HG03439 (cell line): ENCODE data around the gene ICE1.
"Not testable (repeated sequence)": the region's sequence is repeated elsewhere in the genome, so short reads cannot be mapped to it uniquely, and the experiment has no call there.

Experiments
- ATAC-seq: cut with Tn5 transposase; IDR thresholded peaks from one replicate; pipeline ENCODE4 v1.9.1; 2021; ENCODE audit warnings: mild to moderate bottlenecking, moderate library complexity; ENCODE audit not compliant: unreplicated experiment

ICE1 gene

DNA sequence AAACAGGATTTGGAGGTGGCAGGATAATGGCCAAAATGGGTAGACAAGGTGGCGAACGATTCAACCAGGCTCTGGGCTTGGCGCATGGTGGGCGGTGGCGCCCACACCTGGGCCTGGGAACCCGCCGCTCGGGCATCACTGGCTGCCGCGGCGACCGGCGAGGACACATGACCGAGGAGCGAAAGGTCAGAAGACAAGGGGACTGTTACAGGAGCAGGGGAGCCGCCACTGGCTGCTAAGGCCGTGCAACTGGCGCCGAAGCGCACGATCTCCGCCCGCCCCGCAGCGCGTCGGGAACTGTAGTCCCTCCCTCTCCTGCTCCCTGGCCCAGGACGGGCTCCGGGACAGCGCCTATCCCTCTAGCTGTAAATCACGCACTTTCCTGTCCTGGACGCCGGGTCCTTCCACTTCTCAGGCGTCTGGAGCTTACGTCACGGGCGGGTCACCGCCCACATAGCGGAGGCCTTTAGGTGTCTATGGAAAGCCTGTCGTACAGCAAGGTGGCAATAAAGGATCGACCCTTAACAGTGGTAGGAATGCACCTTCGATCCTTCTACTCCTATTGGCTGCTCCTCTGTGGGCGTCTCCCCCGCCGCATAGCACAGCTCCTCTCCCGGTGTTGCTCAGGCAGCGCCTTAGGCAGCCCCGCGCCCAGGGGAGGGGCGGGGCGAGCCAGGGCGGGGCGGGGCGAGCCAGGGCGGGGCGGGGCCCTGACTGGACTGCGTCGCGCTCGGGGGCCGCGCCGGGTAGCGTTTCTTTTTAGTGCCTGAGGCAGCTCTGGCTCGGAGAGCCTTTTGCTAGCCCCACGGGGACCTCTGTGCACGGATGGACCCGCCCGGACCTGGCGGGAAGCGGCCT, at the start of gene ICE1:
ICE1 (plus strand) TSS at position 717 of the 858 bp plus-strand sequence. CDS start 239 bp downstream, outside the sequence.
- peak; percentile 82 for ATAC-seq

DNA sequence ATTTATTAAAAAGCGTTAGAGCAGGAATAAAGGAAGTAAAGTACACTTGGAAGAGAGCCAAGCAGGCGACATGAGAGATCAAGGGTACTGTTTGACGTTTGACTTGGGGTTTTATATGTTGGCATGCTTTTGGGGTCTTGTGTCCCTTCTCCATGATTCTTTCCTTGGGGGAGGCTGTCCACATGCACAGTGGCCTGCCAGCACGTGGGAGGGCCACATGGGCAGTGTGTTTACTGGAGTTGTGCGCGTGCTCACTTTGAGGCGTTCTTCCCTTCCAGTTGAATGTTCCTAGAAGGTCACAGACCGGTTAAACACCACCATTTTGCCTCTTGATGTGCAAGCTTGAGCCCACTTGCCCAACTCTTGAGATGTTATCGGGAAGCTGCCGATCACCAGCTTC, 49.5 kb upstream of the ICE1 start:
- no peak for ATAC-seq

GRCh38 chr5:5373351-5373989, 49.0 kb upstream of the ICE1 start:
- no peak for ATAC-seq

DNA sequence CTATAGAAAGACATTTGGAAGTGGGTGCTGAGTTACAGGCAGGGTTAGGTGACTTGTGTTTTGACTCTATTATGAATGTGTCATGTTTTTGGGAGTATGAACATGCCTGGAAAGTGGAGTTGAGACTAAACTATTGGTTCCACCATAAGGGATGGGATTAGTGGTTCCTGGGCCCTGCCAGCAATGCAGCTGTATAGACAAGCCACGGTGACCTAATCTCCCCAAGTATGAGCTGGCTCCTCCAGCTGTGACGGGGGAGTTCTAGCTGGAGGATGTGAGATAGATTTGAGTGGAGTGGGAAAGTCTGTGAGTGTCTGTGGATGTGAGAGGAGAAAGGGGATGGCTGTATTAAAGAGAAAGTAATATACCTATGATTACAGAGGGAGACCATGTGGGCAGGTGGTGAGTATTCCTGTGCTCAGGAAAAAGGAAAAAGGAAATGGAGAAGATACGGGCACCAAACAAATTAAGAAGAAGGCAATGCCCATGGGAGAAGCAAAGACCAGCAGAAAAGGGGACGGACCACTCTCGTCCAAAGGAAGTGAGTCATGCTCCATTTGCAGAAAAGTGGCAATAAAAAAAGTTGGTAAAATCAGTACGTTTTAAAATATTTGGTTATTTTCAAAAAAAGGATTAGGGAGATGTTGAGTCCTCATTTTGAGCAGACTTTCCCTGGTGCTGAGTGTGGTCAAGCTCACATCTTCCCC, 48.3 kb upstream of the ICE1 start:
- no peak for ATAC-seq

DNA sequence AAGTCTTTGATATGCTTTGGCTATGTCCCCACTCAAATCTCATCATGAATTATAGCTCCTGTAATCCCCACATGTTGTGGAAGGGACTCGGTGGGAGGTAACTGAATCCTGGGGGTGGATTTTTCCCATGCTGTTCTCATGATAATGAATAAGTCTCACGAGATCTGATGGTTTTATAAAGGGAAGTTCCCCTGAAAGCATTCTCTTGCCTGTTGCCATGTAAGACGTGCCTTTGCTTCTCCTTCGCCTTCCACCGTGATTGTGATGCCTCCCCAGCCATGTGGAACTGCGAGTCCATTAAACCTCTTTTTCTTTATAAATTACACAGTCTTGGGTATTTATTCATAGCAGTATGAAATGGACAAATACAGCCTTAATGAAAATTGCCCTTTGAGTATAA, 44.7 kb upstream of the ICE1 start:
- no peak for ATAC-seq

DNA sequence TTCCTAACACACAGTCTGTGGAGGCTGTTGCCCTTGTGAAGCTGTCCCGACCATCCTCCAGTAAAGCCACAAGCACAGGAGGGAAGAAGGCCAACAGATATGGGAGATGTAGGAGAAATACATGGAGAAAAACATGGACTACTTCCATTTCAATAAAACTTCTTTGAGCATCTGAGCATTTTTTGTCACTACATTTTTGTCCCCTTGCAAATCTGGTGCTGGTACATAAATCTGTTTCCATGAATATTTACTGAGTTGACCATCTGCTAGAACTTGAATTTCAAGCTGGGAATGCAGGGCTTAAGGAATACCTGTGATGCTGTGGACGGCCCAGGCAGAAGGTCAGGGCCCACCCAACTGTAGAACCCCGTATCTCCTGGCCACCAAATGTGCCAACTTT, 43.9 kb upstream of the ICE1 start:
- ATAC-seq: no peak

DNA sequence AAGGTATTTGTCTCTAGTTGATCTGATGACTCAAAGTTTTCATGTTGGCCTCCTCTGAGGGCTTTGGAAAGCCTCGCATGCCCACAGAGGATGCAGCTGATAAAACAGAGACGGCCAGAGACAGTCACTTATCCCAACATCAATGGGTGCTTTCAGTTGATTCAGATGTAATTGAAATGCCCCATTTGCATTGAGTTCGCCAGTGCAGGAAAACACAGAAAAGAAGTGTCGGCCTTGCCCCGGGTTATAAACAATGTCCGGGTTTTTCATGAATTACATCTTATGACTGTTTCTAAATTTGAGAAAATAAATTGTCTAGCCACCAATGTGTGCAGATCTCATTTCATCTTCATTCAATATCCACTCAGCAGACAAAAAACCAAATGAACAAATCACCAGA, 42.2 kb upstream of the ICE1 start:
- ATAC-seq: no peak

GRCh38 chr5:5381310-5381913, 41.1 kb upstream of the ICE1 start:
- ATAC-seq: no peak

DNA sequence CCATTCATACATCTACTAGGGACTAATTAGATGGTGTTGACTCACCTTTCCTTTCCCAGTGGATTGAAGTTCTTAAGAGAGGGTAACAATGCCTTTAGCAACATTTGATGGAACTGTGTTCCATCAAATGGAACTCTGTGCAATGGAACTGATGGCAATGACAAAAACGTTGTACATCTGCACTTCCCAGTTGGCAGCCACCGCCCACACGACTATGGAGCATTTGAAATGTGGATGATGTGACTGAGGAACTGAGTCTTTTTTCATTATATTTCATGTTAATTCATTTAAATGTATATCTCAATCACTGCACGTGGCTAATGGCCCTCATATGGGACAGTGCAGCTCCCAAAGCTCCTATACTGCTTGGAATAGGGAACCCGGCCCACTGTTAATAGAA, 39.0 kb upstream of the ICE1 start:
- ATAC-seq: no peak

GRCh38 chr5:5384660-5385330, 37.7 kb upstream of the ICE1 start:
- no peak for ATAC-seq

DNA sequence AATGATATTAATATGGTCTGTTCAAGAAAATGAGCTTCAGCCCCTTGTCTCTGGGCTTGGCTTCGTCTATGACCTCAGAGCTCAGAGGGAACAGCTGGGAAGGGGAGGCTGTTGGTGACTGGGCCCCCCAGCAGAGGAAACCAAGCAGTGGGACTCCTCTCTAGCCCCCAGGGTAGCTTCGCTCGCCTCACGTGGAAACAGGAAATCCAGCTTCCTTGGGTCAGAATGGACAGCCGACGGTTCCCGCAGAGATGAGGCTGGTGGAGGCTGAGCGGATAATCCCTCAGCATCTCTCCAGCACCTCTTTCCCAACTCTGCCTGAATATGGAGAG, 37.2 kb upstream of the ICE1 start:
- ATAC-seq: no peak

- no peak for ATAC-seq
These were observed 36.1 kb upstream of the ICE1 start for GRCh38 chr5:5386329-5386728.

DNA sequence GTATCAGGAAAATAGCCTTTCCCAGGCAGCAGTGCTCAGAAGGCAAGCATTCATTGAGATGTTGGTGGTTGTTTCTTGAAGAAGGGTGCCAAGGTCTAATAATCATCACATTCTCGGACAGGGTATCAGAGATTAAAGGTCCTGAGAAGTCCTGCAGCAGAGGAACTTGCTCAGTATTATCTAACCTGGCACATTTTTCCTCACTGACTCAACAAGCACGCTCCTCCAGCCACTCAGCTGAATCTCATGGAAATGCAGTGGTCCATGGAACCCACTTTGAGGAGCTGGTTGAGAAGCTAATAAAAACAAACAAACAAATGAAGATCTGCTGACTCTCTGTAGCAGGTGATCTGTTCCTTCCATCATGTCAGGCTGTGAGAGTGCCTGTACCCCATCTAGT, 35.3 kb upstream of the ICE1 start:
- ATAC-seq: no peak

GRCh38 chr5:5387777-5388176, 34.7 kb upstream of the ICE1 start:
- no peak for ATAC-seq

DNA sequence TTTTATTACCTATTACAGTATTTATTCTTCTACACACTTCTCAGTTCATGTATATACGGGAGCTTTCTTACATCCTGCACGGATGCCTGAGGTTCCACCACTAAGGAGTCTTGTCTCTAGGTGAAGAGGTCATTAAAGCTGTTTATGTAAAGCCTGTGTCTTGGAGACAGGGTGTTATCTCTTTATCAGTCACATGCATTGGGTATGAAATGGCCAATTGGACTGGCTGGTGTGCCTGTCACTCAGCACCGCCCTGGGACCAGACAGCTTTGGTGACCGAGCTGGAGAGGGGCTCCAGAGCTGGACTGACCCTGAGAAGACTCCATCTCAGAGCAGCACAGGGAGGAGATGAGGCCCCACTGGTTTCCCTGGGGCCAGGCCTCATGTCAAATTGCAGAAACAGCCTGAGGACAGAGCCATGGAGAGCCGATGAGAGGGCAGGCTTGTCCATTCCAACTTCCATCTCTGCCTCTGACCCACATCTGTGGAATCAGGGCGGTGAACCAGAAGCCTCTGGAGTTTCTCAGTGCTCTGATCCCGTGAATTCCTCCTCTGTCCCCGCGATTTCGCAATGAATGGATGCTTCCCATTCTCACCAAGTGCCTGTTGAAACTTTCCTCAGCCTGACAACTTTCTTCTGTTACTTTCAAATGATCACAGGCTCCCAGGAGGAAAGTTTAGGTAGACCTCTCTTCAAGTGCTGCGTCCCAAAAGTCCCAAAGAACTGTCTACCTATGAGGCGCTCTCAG, 32.2 kb upstream of the ICE1 start:
- ATAC-seq: not testable (repeated sequence)

DNA sequence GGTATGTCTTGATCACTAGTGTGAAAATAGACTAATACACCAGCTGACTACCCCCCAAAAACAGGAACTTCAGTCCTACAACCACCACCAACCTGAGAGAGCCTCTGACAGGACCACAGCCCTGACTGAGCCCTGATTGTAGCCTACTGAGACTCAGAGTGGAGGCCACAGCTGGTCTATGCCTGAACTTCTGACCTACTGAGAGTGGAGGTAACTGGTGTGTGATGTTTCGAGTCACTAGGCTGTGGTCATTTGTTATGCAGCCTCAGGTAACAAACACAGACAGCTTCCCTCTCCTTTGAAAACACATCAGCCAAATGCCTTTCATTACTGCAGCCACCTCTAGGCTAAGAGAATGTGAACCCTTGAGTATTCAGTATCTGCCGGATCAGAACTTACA, 30.0 kb upstream of the ICE1 start:
- not testable (repeated sequence) for ATAC-seq

DNA sequence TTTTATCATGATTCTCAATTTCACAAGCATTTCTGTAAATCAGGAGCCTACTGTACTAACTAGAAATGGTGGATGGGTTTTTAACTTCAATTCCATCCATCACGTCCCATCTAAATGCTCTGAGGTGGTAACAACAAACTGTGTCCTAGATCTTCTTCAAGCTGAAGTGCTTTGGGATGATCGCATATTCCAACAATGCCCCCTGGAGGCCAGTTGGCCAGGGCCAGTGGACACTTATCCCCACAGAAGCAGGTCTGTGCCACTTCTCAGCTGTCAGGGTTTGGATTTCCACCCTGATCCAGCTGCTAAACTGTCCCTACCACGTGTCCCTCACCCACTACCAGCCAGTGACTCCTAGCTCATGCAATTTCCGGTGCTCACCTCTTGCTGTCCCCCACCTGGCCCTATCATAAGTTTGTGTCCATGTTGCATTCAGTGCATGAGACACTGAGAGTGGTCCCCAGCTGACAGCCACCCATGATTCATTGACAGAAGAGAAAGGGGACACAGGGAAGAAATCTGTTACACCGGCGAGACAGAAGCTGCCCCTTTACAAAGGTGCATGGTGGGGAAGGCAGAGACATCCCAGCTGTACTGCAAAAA, 28.0 kb upstream of the ICE1 start:
- not testable (repeated sequence) for ATAC-seq

DNA sequence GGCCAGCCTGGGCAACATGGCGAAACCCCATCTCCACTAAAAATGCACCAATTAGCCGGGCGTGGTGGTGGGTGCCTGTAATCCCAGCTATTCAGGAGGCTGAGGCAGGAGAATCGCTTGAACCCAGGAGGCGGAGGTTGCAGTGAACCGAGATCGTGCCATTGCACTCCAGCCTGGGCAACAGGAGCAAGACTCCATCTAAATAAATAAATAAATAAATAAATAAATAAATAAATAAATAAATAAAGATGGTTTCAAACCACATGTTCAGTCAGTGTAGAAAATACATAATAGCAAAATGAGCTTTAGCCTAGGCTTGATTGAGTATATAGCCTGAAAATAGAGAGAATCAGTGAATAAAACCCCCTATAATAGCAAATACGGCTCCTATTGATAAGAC, 27.4 kb upstream of the ICE1 start:
- ATAC-seq: not testable (repeated sequence)

GRCh38 chr5:5398071-5398470, 24.4 kb upstream of the ICE1 start:
- no peak for ATAC-seq

DNA sequence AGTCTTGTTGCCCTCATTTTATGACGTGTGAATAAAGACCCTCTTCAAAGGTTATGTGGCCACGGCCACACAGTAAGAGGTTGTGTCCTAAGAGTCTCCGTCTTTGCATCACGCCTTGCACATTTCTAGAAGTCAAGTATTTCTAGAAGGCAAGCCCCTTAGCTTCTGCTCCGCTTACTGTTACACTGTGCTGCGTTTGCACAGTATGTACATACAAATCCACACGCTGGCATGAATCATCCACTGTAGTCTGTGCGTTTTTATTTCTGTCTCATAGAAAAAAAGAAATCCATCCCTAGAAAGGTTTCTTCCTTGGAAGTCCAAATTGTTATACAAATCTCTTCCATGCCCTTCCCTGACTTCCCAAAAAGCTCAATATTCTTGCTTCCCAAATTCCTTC, 21.4 kb upstream of the ICE1 start:
- ATAC-seq: no peak
